HG03342 (cell line): ENCODE data around the gene SMCHD1.
A peak's percentile ranks its signal among the peaks of the same experiment; 100 is the strongest.
"Not testable (repeated sequence)": the region's sequence is repeated elsewhere in the genome, so short reads cannot be mapped to it uniquely, and the experiment has no call there.

Experiments
- ATAC-seq: cut with Tn5 transposase; IDR thresholded peaks from one replicate; pipeline ENCODE4 v1.9.1; 2021; ENCODE audit warnings: mild to moderate bottlenecking, moderate library complexity; ENCODE audit not compliant: unreplicated experiment

SMCHD1 gene

DNA sequence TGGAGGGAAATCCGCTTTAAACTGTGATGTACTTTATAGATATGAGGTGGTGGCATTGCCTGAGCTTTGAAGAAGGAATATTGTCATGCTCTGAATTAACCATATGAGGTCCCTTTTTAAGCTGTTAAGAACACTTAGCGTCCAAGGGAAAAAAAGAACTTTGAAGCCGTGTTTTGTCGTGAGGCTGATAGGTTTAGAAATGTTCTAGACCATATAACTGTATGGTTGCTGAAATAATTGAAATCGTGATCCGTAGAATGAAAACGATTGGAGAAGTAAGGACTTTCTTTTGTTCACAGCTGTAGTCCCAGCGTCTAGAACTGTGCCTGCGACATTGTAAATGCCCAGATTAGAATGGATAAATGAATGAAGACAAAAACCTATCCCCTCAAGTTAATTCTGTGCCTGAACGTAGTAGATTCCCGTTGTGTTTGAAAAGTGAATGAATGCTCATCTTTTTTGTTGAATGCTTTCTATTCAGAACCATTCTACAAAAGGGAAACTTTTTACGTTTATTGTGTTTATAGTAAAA lies 1.5 kb downstream of the SMCHD1 start:
- ATAC-seq: no peak

DNA sequence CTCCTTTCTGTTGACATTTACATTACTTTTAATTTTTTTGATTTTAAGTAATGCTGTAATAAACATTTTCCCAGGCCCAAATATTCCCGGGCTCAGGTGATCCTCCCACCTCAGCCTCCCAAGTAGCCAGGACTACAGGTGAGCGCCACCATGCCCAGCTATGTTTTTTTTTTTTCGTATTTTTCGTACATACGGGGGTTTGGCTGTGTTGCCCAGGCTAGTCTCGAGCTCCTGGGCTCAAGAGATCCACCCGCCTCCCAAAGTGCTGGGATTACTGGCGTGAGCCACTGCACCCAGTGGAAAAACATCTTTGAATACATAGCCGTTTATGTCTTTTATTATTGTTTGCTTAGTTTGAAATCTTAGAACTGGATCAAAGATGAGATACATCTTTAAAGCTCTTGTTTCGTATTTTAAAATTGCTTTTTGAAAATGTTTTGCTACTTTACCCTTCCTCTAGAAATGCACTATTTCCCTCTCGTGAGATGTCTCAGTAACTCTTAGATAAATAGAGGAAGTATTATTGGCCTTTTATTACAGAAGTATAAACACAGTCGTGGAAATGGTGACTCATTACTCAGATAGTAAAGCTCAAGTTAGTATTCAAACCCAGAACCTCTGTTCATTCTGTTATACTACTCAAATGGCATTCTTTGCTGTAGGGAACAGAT lies 2.4 kb downstream of the SMCHD1 start:
- ATAC-seq: no peak

DNA sequence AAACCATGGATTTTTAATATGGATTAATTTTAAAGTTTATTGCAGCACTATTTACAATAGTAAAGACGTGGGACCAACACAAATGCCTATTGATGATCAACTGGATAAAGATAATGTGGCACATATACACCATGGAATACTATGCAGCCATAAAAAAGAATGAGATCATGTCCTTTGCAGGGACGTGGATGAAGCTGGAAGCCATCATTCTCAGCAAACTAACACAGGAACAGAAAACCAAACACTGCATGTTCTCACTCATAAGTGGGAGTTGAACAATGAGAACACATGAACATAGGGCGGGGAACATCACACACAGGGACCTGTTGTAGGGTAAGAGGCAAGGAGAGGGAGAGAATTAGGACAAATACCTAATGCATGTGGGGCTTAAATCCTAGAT lies 5.3 kb downstream of the SMCHD1 start:
- ATAC-seq: not testable (repeated sequence)

DNA sequence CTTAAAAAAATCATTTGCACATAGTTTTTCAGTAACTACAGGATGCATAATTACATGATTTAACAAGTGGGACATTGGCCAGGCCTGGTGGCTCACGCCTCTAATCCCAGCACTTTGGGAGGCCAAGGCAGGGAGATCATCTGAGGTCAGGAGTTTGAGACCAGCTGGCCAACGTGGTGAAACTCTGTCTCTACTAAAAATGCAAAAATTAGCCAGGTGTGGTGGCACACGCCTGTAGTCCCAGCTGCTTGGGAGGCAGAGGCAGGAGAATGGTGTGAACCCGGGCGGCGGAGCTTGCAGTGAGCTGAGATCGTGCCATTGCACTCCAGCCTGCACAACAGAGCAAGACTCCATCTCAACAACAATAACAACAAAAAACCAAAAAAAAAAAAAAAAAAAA lies 6.8 kb downstream of the SMCHD1 start:
- ATAC-seq: not testable (repeated sequence)

DNA sequence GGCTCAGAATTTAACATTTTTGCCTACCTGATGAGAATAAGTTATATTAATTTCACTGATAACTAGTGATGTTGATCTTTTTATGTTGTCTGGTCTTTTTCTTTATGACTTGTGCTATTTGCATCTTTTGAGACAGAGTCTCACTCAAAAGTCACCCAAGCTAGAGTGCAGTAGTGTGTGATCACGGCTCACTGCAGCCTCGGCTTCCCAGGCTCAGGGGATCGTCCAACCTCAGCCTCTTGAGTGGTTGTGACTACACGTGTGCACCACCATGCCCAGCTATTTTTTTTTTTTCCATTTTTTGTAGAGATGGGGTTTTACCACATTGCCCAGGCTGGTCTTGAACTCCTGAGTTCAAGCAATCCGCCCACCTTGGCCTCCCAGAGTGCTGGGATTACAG lies 7.5 kb downstream of the SMCHD1 start:
- ATAC-seq: no peak

DNA sequence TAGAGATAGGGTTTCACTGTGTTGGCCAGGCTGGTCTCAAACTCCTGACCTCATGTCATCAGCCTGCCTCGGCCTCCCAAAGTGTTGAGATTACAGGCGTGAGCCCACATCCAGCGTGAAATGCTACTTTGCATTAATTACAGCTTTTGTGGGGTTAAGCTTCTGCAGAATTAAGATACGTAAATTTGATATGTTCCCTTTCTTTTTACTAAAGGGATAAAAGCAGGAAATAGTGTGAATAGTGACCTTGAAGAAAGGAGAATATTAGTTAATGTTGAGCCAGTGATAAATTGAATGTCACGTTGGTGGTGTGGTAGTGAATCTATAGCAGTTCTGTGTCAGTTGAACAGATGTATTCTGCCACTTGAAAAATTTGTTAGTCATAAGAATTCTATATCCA lies 16.9 kb downstream of the SMCHD1 start:
- no peak for ATAC-seq

DNA sequence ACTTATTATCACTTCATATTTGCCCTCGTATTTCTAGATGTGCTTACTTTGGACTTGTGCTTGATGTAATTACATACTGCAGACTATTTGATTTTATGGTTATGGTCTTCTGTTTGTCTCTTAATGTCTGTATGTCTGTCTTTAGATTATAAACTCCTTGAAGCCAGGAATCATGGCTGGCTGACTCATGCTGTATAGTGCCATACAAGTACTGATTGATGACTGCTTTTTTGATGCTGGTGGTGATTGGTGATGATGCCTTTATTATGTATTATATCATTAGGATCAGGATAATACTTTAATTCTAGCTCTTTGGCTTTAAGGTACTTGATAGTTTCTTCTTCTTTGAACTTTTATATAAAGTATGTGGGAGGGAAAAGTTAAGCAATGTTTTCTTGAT lies 17.3 kb downstream of the SMCHD1 start:
- ATAC-seq: no peak

DNA sequence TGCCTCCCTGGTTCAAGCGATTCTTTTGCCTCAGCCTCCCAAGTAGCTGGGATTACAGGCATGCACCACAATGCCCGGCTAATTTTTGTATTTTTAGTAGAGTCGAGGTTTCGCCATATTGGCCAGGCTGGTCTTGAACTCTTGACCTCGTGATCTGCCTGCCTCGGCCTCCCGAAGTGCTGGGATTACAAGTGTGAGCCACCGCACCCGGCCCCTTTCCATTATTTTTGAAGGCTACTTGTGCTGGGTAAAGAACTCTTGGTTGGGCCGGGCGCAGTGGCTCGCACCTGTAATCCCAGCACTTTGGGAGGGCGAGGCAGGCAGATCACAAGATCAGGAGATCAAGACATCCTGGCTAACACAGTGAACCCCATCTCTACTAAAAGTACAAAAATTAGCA lies 23.4 kb downstream of the SMCHD1 start:
- not testable (repeated sequence) for ATAC-seq

DNA sequence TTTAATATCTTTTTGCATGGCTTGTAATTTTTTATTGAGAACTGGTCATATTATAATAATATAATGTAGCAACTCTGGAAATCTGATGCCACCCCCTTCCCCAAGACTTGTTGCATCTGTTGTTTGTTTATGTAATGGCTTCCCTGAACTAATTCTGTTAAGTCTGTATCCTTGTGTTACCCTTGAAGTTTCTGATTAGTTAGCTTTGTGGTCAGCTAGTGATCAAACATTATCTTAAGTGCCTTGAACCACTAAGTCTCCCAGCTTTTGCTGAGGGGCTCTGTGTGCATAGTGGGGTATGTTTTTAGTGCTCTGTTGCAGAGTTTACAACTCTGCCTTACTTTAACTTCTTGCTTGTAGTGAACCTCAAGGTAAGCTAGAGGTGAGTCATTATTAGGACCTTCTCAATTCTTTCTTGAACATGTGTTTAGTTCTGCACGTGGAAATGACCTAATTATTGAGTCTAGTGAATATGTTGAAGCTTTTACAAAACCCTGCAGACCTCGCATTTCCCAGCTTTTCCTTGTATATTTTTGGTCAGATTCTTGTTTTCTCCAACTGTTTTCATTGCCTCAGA lies 24.8 kb downstream of the SMCHD1 start:
- no peak for ATAC-seq

DNA sequence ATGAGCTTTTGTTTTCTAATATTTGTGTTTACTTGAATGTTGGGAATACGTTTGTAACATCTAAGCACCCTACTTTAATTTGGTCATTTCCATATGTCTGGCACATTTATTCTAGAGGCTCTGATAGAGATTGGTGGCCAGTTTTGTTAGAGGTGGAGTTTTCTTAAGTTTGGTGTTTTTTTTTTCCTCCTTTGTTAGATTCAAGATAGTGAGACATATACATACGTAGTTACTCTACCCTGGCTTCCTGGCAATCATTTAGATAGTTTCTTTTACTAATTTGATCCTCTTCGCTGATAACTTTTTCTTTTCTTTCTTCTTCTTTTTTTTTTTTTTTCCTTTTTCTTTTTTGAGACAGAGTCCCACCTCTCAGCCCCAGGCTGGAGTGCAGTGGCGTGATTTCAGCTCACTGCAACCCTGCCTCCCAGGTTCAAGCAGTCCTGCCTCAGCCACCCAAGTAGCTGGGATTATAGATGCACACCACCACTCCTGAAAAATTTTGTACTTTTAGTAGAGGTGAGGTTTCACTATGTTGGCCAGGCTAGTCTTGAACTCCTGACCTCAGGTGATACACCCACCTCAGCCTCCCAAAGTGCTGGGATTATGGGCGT lies 26.6 kb downstream of the SMCHD1 start:
- no peak for ATAC-seq

DNA sequence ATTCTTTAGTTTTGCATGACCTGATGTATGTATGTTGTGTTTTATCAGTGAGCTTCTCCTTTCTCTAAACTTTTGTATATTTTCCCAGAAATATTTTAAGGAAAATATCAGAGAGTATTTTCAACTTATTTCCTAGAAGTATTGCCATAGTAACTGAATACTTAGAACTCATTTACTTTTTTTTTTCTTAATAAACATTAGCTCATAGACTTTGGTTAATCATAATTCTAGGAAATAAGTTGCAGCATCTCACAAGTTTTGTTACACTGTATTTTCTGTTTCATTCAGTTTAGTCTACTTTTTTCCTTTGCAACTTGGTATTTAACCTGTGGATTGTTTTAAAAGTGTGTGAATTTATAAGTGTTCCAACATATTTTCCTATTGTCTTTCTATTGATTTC lies 27.5 kb downstream of the SMCHD1 start:
- ATAC-seq: no peak

DNA sequence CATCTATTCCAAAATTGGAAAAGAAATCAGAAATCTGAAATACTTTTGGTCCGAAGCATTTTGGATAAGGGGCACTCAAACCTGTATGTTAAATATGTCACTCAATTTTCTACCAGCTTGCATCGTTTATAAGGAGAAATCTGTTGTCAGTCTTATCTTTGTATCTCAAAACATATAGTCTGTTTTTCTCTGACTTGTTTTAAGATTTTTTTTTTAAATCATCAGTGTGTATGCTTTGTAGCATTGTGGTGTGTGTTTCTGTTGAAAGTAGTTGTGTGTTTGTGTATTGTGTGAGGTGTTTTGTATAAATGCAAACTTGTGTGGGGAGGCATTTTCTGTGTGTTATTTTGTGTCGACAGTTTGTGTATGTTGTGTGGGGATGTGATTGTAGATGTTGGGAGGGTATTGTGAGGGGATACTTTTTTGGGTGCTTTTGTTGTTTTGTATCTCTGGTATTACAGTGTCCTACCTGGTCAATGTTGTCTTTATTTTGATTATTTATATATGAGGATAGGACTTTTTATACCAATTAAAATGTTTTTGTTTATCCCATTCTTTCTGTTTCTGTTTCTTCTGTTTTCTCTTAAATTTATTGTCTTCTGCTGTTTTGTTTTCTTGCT lies 30.9 kb downstream of the SMCHD1 start:
- ATAC-seq: no peak

DNA sequence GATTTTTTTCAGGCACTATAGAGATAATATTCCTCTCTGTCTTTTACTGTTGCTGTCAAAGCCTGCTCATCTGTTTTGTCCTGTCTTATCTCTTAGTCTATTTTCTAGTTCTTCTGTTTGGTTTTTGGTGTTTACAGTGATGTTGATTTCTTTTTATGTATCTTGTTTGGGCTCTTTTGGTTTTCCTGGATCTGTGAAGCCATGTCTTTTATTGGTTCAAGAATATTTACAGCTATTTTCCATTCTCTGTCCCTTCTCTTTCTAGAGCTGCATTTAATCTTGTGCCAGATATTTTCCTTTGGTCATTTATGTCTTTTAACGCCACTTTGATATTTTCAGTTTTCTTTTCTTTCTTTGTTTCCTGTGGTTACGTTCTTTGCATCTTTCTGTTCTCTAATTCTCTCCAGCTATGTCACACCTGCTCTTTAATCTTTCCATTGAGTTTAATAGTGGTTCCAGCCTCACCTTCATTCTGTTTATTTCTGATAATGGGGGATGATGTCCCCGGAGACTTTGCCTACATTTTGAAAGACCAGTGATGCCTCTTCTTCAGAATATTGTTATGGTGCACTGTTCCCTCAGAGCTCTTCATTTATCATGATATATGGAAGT lies 32.0 kb downstream of the SMCHD1 start:
- ATAC-seq: peak; percentile 66

DNA sequence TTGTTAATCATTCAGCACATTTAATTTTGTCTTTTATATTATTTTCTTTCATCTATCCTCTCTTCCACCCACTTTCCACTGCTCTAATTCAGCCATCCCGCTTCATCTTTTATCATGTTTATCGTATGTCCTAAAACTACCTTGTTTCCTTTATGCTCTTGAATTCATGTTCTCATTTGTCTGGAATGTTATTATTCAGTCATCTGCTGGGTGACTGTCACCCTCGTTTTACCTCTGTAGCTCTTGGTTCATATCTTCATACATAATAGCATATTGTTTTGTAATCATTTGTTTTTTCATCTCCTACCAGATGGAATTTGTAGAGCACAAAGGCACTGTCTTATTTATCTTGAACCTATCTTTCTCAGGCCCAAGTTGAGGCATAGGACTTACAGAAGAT lies 37.0 kb downstream of the SMCHD1 start:
- no peak for ATAC-seq

DNA sequence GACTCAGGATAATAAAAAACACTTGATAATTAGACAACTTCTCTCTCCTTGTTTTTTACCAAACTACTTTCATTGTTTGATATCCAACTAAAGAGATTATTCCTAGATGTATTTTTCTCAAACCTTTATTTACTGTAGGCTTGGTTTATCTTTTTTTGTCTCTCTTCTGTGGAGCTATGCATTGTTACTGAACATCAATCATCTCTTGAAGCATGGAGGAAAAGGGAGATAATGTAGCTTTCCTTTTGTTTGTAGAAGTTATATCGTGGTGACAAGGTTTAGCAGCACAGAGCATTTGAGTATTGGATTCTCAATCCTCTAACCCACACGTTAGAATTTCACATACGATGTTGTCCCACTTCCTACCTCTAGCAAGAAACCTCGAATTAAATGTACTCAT lies 41.7 kb downstream of the SMCHD1 start:
- no peak for ATAC-seq

DNA sequence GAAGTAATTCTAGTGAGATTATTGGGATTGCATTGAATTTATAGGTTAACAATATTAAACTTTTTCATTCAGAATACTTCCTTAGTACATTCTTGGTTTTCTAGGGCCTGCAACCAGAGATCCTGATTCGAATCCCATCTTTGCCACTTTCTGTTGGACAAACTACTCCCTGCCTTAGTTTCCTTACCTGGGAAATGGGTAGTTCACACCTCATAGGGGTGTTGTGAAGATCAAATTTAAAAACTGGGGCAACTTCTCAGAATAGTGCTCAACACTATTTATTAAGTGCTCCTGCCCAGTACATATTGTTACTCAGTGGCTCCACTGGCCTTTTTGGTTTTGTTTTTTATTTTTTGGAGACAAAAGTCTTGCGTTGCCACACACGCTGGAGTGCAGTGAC lies 43.5 kb downstream of the SMCHD1 start:
- no peak for ATAC-seq

DNA sequence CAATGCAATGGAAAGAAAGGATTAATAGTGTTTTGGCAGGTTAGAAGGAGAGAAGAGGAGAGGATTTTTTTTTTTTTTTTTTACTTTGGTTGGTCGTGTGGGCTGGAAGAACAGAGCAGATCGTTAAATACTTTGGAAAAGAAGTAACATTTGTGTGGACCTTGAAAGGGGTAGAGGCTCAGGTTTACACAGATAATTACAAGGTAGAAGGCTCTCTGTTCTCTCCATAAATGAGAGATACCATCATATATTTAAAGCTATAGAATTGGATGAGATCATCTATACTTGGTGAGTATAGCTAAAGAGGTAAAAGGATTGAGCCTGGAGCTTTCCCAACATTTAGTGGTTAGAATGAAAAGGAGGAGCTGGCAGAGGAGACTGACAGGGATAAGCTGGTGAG lies 49.0 kb downstream of the SMCHD1 start:
- ATAC-seq: no peak

DNA sequence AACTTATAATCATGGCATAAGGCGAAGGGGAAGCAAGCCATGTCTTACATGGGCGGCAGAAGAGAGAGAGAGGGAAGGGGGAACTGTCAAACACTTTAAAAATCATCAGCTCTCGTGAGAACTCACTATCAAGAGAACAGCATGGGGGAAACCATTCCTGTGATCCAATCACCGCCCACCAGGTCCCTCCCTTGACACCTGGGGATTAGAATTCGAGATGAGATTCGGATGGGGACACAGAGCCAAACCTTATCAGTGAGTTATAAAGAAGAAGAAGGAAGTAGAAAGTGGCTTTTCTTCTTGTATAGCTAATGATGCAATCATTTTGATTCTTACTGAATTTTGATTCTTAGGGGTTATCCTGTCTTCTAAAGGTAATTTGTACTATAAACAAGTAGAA lies 51.4 kb downstream of the SMCHD1 start:
- ATAC-seq: no peak

DNA sequence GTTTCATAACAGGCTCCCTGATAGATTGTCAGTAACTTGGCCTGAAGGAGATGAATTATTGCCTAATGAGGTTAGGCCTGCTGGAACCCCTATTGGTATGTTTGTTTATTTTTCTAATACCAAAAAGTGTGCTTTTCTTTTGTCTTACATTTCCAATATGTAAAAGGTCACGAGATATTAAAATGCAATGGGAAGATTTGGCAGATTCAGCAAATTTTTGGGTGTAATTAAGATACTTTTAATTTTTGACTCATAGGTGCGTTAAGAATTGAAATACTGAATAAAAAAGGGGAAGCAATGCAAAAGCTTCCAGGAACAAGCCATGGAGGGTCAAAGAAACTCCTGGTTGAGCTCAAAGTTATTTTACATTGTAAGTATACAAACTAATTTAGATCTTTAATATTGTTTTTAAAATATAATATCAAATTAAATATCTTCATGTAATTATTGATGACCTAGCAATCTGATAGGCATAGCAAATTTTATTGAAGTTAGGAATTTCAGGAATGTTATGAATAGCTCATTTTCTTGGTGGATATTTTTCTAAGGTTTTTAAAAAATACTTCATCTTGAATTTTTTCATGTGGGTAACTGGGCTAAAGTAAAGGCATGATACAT lies 52.1 kb downstream of the SMCHD1 start:
- ATAC-seq: no peak

DNA sequence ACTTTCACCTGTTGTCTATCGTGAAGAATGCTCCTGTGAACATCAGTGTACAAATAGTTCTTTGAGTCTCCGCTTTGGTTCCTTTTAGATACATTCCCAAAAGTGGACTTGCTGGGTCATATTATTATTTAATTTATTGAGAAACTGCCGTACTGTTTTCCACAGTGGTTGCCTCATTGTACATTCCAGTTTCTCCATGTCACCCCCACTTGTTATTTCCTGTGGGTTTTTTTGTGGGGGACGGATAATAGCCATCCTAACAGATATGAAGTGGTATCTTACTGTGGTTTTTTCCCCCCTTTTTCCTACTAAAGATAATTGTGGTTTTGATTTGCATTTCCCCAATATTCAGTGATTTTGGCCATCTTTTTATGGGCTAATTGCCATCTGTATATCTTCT lies 53.8 kb downstream of the SMCHD1 start:
- no peak for ATAC-seq

DNA sequence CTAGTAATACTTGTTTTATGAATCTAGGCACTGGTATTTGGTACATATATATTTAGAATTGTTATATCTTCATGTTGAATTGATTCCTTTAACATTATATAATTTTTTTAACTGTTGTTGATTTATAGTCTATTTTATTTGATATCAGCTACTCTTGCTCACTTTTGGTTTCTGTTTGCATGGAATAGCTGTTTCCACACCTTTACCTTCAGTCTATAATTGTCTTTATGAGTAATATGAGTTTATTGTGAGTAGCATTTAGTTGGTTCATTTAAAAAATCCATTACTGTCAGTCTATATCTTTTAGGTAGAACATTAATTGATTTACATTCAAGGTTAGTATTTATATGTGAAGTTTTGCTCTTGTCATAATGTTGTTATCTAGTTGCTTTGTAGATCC lies 58.6 kb downstream of the SMCHD1 start:
- no peak for ATAC-seq
